GM12864 (cell line): ENCODE measurements around the gene SPRR1B.

ENCODE experiments used
- DNase-seq: peaks from one replicate; pipeline ENCODE4 v3.0.0-alpha.2; 2011; ENCODE audit warnings: low read depth
- H3K4me3 ChIP-seq: 2 replicates; pipeline ENCODE4 v1.5.1; 2011; ENCODE audit warnings: mild to moderate bottlenecking, low read depth, low read length, control low read depth
- CTCF ChIP-seq: IDR thresholded peaks from 2 replicates; pipeline ENCODE4 v1.5.1; 2011; ENCODE audit warnings: low read depth, mild to moderate bottlenecking, moderate library complexity, low read length, control low read depth, inconsistent platforms; ENCODE audit errors: missing control alignments

SPRR1B gene

GRCh38 chr1:153030895-153031294, at the start of gene SPRR1B:
TSS of gene SPRR1B (plus strand) at chr1:153031203. CDS start at chr1:153032346, 1,143 bp downstream.
- no peak for DNase-seq
- no peak for TF ChIP-seq CTCF
- H3K4me3 ChIP-seq: no peak within 1 kb of the TSS

DNA sequence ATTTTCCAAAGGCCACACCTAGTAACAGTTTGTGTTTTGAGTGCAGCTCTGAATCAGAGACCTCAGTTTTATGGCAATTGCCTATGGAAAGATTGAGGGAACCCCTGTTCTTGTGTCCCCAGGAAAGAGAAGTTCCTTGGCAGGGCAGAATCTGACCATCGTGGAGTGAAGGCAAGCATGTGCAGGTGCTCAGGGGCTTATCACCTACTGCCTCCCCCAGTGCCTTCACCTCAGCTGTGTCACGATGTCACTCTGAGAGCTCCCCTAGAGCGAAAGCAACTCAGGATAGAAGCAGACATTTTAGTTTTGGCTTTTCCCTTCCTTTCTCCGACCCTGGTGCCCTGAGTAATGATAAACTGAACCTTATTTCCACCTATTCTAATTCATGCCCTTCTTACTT, 48.9 kb upstream of the SPRR1B start:
- no peak for TF ChIP-seq CTCF
- H3K4me3 ChIP-seq: no peak overlapping the region
- DNase-seq: no peak

DNA sequence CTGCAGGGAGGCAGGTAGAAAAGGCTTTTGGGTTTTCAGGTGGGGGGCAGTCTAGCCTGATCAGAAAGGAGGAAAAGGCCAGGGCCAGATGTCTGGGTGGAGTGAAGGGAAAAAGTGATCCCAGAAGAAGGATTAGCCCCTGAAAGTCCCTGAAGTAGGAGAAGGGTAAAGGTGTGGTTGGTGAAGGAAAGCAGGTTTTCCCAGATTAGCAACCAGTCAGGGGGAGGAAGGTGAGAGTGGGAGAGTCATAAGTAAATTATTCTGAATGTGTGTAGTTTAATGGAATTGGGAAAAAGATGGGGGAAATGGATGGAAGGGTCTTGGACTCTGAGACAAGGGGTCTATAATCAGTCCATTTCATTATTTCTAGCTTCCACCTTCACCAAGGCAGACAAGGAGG, 47.8 kb upstream of the SPRR1B start:
- TF ChIP-seq CTCF: no peak
- H3K4me3 ChIP-seq: no peak overlapping the region
- DNase-seq: no peak

DNA sequence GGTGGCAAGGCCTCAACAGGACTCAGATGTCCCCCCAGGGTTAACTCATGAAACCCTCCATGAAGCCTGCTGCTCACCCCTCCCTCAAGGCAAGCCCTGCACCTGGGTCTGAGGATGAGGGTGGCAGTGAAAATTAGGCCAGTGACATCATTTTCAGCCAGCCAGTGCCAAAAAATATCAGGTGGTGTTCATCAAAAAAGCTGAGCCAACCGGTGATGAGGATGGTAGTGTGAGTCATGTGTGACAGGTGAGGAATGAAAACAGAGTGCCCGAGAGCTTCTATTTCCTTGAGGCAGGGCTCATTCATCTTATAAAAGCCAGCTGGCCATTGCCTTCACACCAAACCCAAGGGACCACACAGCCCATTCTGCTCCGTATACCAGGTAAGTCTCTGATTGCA, 47.3 kb upstream of the SPRR1B start, which contains the start of gene SPRR1A:
Gene SPRR1A (plus strand): TSS at position 339 of the 400 bp plus-strand sequence. CDS start 1,150 bp downstream, outside the sequence.
- TF ChIP-seq CTCF: no peak
- DNase-seq: no peak
- no peak within 1 kb of the TSS for H3K4me3 ChIP-seq

GRCh38 chr1:152986578-152986977, 44.4 kb upstream of the SPRR1B start:
- no peak for DNase-seq
- TF ChIP-seq CTCF: no peak
- no peak overlapping the region for H3K4me3 ChIP-seq

- TF ChIP-seq CTCF: no peak
Measured at GRCh38 chr1:152993186-152993585, 37.8 kb upstream of the SPRR1B start.

GRCh38 chr1:152995842-152996241, 35.2 kb upstream of the SPRR1B start:
- H3K4me3 ChIP-seq: no peak overlapping the region
- TF ChIP-seq CTCF: no peak
- DNase-seq: no peak

More at GRCh38 chr1:152993186-152993585, 37.8 kb upstream of the SPRR1B start:
- no peak for DNase-seq
- H3K4me3 ChIP-seq: no peak overlapping the region
